Measurements from ENCODE around the gene MROH2B. TPM values are rescaled to one million over a fixed set of nuclear protein-coding genes. Genes with fewer than 3 reads are reported as not detected.

MROH2B gene
- total RNA-seq, 1 experiment from 2014 or later: not detected

DNA sequence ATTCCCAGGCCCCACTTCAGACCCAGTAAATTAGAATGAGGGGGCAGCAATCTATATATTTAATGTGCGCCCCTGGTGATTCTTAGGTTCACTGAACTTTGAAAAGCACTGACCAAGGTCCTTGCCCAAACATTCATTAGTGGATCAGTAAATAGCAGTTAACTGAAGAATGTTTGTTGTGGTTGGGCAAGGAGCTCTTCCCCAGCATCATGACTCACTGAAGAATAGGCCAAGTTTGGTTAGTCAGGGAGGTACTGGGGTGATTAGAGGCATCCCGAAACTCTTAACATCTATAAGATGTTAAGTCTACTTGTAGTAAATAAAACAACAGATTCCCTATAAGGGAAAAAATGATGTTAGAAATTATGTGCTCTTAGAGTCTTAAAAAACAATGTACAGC, 833 bp upstream of the MROH2B start (continued):
- TF ChIP-seq, protein P1, sequence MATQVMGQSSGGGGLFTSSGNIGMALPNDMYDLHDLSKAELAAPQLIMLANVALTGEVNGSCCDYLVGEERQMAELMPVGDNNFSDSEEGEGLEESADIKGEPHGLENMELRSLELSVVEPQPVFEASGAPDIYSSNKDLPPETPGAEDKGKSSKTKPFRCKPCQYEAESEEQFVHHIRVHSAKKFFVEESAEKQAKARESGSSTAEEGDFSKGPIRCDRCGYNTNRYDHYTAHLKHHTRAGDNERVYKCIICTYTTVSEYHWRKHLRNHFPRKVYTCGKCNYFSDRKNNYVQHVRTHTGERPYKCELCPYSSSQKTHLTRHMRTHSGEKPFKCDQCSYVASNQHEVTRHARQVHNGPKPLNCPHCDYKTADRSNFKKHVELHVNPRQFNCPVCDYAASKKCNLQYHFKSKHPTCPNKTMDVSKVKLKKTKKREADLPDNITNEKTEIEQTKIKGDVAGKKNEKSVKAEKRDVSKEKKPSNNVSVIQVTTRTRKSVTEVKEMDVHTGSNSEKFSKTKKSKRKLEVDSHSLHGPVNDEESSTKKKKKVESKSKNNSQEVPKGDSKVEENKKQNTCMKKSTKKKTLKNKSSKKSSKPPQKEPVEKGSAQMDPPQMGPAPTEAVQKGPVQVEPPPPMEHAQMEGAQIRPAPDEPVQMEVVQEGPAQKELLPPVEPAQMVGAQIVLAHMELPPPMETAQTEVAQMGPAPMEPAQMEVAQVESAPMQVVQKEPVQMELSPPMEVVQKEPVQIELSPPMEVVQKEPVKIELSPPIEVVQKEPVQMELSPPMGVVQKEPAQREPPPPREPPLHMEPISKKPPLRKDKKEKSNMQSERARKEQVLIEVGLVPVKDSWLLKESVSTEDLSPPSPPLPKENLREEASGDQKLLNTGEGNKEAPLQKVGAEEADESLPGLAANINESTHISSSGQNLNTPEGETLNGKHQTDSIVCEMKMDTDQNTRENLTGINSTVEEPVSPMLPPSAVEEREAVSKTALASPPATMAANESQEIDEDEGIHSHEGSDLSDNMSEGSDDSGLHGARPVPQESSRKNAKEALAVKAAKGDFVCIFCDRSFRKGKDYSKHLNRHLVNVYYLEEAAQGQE (IDR thresholded peaks at IDR 0.05; ENCODE audit: low read depth): no peak

DNA sequence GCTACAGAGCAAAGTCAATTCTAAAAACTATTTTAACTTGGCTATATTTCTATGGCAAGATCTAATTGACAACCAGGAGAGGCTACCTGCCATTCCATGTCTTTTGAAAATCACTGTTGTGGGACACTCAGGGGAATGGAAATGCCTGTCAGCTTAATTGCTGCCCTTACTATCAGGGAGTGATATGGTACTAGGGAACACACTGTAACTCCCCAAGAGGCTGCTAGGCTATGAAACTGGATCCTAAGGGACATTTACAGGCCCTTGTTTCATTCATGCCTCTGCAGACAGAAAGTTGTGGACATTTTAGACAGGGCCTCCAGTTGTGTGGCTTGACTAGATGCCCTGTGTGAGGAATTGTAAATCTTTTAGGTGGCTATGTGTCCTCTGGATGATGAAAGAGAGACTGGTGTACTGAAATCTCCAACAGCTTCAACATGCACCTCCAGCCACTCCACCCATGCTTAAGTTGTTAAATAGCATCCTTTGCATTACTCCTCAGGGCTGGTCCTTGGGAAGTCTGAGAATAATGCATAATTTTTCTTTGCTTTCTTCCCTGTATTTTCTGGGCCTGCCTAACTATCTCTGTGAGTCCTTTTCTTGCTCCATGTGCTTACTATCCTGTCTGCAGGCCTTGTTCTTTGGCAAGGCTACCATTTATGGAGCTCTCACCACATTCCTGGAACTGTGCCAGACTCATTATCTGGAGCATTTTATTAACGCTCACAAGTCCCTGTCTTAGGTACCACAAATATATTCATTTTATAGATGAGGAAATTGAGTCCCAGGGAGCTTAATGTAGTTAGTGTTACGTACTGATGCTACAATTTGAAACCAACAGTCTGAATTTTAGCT, 3.2 kb downstream of the MROH2B start:
- Histone ChIP-seq H2AFZ (ENCODE audit: low read depth, low read length, poor library complexity, severe bottlenecking) (no peak overlapping the region), H3K9ac (ENCODE audit: low read length) (no peak overlapping the region), H3K79me2 (ENCODE audit: insufficient read depth, low read length) (no peaks in the 10 kb centered on the region), H3K9me2 (ENCODE audit: insufficient read depth) (no peaks in the 10 kb centered on the region), H3K9me3 (ENCODE audit: control insufficient read depth in 1 of 2, insufficient read depth in 1 of 2, low read depth in 1 of 2, low read length in 2 of 2) (no peaks in the 10 kb centered on the region), H3K4me2 (ENCODE audit: low read length) (no peak overlapping the region), H3K4me1 (ENCODE audit: control insufficient read depth in 1 of 2, insufficient read depth in 2 of 2, low read length in 2 of 2) (no peaks in the 10 kb centered on the region), H3K27ac (ENCODE audit: low read depth, low read length) (no peak overlapping the region), H3K36me3 (ENCODE audit: control insufficient read depth in 1 of 2, insufficient read depth in 2 of 2, low read length in 2 of 2) (no peaks in the 10 kb centered on the region), H3K4me3 (replicated peaks in 1 of 2; ENCODE audit: low read depth in 1 of 2, low read length in 2 of 2) (no peak overlapping the region), H3K27me3 (ENCODE audit: insufficient read depth, low read length) (no peaks in the 10 kb centered on the region), H4K20me1 (ENCODE audit: insufficient read depth) (no peaks in the 10 kb centered on the region)
- BruUV-seq (replicated peaks): no TSS peak
- CTCF ChIA-PET: no interaction called here
- ATAC-seq (no peak), DNase-seq (ENCODE audit: low read depth, low spot score) (no peak)
- RAD21 ChIA-PET (ENCODE audit: low non-redundant PET in 1 of 2, low total read pairs in 2 of 2, uncharacterized antibody in 2 of 2, unreplicated experiment in 2 of 2): no interaction called here
- no peak for TF ChIP-seq CEBPB (IDR thresholded peaks at IDR 0.05; ENCODE audit: low read depth)
- no peak for TF ChIP-seq SIN3A (IDR thresholded peaks at IDR 0.05; ENCODE audit: low read depth)
- TF ChIP-seq ZFX (IDR thresholded peaks at IDR 0.05): no peak
- TF ChIP-seq, protein P2, sequence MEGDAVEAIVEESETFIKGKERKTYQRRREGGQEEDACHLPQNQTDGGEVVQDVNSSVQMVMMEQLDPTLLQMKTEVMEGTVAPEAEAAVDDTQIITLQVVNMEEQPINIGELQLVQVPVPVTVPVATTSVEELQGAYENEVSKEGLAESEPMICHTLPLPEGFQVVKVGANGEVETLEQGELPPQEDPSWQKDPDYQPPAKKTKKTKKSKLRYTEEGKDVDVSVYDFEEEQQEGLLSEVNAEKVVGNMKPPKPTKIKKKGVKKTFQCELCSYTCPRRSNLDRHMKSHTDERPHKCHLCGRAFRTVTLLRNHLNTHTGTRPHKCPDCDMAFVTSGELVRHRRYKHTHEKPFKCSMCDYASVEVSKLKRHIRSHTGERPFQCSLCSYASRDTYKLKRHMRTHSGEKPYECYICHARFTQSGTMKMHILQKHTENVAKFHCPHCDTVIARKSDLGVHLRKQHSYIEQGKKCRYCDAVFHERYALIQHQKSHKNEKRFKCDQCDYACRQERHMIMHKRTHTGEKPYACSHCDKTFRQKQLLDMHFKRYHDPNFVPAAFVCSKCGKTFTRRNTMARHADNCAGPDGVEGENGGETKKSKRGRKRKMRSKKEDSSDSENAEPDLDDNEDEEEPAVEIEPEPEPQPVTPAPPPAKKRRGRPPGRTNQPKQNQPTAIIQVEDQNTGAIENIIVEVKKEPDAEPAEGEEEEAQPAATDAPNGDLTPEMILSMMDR (IDR thresholded peaks at IDR 0.05 in 2 of 3, conservative IDR thresholded peaks at IDR 0.05 in 1 of 3; ENCODE audit: borderline replicate concordance in 1 of 3, insufficient read depth in 1 of 3, low read depth in 2 of 3, low read length in 2 of 3): no peak
- no peak for TF ChIP-seq SP1 (IDR thresholded peaks at IDR 0.05; ENCODE audit: low read depth)
- TF ChIP-seq, protein P3, sequence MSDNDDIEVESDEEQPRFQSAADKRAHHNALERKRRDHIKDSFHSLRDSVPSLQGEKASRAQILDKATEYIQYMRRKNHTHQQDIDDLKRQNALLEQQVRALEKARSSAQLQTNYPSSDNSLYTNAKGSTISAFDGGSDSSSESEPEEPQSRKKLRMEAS (IDR thresholded peaks at IDR 0.05): no peak
- no peak for TF ChIP-seq JUND (IDR thresholded peaks at IDR 0.05)
- no peak for TF ChIP-seq POLR2AphosphoS5 (IDR thresholded peaks at IDR 0.05; ENCODE audit: low read depth, low read length)
- no peak for TF ChIP-seq RAD21 (IDR thresholded peaks at IDR 0.05; ENCODE audit: low read depth)
- TF ChIP-seq ZNF274 (IDR thresholded peaks at IDR 0.05; ENCODE audit: low read depth, low read length): no peak
- no peak for TF ChIP-seq EGR1 (IDR thresholded peaks at IDR 0.05; ENCODE audit: low read depth)
- TF ChIP-seq ELF1 (IDR thresholded peaks at IDR 0.05; ENCODE audit: borderline replicate concordance, low read depth): no peak
- TF ChIP-seq YY1 (IDR thresholded peaks at IDR 0.05; ENCODE audit: extremely low read depth, insufficient replicate concordance, low read depth, low read length): no peak
- TF ChIP-seq TCF7L2 (IDR thresholded peaks at IDR 0.05; ENCODE audit: borderline replicate concordance, extremely low read depth, insufficient read depth, insufficient read length): no peak
- no peak for TF ChIP-seq EZH2phosphoT487 (IDR thresholded peaks at IDR 0.05; ENCODE audit: borderline replicate concordance)
- TF ChIP-seq CBX3 (IDR thresholded peaks at IDR 0.05; ENCODE audit: low read depth): no peak
- no peak for TF ChIP-seq FOSL1 (IDR thresholded peaks at IDR 0.05; ENCODE audit: low read depth)
- intact Hi-C loops (cut with micrococcal nuclease): no loop called here
- POLR2A ChIA-PET: no interaction called here

All from HCT116 (cell line).